ENCODE measurements around the gene RASD1.

Gene RASD1

GRCh38 chr17:17509601-17510425 lies 13.6 kb upstream of the RASD1 start:
- no peak for DNase-seq

GRCh38 chr17:17508646-17509591 lies 12.7 kb upstream of the RASD1 start:
- DNase-seq = no peak

GRCh38 chr17:17508019-17508535 lies 11.9 kb upstream of the RASD1 start:
- no peak for DNase-seq

- DNase-seq = no peak
Observed at GRCh38 chr17:17507465-17508011, 11.3 kb upstream of the RASD1 start.

DNA sequence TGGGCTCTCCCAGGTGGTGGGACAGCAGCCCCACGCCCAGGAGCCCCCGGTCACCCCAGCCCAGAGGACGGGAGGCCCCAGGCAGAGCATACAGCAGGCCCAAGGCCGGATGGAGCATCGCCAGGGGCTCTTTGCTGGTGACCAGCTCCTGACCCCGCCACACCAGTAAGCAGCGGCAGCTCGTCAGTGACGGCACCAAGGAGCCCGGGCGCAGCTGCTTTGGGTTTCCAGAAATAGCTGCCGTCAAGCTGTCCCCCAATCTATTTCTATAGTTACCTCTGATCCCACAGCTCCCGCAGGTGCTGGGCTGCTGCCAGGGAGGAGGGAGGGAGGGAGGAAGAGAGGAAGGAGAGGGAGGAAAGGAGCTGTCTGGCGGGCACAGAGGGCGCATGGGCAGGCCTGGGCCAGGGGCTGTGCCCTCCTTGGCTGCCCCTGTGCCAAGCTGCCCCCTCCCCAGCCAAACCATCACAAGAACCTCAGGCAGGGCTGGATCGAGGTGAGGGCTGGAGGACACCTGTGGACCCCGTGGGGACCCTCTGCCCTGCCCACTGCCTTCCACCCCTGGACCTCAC lies 10.8 kb upstream of the RASD1 start:
- no peak for DNase-seq

DNA sequence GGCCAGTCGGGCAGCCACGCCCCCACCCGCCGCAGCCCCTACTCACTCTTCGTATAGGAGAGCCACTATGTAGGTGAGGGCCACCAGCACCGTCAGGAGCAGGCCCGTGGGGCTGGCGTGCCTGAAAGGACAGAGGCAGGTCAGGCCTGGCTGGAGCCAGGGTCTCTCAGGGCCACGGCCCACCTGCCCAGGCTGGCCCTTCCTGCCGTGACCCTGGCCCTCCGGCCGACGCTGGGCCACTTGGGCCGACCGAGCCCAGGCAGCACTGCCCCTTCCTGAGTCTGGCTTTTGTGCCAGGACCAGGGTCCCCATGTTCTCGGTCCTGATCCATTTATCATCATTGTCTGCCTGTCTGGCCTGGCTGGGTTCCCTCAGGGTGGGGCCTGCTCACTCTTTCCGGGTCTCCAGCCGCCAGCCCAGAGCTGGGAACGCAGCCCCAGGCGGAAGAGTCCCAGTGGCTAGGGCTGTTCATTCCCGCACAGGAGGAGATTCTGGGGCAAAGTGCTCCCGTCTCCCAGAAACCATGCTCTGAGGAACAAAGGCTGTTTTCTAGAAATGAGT lies 10.1 kb upstream of the RASD1 start:
- DNase-seq = no peak

DNA sequence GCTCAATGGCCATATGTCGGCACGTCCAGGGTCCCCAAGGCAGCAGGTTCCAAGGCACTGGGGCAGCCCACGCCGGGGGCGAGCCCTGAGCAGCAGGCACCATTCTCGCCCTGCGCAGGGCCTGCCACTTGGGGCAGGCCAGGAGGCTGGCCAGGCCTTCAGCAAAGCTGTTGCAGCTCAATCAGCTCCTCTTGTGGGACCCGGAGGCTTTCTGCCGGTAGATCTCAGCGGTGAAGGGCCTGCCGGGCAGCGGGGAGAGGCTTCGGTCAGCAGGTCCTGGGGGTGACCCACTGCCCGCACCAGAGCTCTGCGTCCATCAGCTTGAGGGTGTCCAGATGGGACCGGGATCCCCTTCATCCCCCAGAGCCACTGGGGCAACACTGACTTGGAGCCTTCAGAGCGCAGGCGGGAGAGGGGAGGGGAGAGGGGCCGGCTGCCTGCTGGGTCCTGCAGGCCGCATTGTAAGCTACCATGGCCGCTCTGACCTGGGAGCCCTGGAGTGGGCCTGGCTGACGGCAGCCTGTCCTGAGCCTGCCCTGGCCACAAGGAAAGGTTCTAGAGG lies 9.5 kb upstream of the RASD1 start:
- no peak for DNase-seq

DNA sequence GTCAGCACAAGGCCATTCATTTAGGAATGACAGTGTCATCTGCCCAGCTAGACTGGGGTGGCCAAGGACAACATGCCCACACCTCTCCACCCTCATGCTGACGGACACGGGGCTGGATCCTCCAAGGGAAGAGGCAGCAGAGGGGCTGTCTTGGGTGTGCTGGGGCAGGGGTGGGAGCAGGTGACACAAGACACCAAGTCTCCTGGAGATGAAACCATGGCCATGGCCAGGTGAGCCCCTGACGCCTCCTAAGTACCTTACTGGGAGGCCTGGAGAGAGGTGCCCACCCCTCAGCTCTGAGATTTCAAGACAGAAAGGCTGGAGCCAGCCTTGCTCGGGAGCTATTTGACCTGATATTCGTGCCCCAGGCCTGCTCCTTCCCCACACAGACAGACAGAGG lies 9.0 kb upstream of the RASD1 start:
- no peak for DNase-seq

GRCh38 chr17:17504341-17505140 lies 8.3 kb upstream of the RASD1 start:
- DNase-seq = no peak

DNA sequence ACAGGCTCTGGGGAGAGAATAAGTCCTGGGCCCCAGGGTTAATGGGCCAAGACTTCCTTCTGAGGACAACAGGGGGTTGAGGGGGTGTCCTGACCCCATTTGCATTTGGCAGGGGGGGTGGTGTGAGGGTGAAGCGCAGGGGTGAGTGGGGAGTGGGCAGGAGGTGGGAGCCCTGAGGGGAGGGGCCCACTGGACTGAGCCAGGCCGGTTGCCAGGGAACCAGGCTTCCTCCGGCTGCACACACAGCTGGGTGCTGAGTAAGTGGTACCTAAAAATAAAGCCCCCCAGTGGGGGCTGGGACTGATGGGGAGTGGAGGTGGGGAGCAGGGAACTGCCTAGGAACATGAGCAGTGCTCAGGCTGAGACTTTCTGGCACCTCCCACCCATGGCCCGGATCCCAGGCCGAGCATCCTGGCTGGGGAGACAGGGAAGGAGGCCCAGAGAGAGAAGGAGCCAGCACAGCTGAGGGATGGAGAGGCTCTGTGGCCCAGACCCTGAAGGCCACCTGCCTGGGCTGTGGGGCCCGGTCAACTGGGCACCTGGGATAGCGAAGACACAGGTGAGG lies 7.5 kb upstream of the RASD1 start:
- no peak for DNase-seq

DNA sequence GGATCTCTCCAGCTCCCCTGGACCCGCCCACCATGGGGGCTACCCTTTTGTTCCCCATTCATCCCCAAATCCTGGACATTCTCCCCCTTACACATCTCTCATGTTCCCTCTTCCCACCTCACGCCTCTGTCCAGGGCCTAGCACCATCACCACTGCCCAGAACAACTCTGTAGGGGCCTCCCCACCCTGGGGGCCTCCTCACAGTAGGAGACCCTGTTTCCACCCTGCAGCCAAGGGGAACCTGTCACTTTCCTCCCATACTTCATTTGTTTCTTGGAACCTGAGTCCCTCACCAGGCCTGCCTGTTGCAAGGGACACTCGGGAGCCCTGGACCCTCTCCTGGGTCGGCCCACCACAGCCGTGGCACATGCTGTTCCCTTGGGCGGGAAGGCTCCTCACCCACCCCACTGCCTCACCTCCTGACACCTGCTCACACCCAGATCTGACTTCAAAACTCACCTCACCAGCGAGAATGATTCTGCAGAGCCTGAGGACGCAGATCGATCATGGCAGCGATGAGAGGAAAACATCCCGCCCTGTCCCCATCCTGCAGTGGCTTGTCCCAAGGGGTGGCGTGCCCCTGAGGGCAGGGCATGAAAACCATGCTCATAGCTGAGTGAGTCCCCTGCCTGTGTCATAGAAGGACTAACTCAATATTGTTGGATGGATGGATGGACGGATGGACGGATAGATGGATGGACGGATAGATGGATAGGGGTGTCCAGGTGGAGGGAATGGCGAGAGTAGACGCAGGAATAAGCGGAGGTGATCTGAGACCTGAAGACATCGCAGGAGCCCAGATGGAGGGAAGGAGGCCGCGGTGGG lies 6.8 kb upstream of the RASD1 start:
- DNase-seq = no peak

GRCh38 chr17:17500999-17501605 lies 4.9 kb upstream of the RASD1 start:
- DNase-seq = peak; percentile 36 to 48

DNA sequence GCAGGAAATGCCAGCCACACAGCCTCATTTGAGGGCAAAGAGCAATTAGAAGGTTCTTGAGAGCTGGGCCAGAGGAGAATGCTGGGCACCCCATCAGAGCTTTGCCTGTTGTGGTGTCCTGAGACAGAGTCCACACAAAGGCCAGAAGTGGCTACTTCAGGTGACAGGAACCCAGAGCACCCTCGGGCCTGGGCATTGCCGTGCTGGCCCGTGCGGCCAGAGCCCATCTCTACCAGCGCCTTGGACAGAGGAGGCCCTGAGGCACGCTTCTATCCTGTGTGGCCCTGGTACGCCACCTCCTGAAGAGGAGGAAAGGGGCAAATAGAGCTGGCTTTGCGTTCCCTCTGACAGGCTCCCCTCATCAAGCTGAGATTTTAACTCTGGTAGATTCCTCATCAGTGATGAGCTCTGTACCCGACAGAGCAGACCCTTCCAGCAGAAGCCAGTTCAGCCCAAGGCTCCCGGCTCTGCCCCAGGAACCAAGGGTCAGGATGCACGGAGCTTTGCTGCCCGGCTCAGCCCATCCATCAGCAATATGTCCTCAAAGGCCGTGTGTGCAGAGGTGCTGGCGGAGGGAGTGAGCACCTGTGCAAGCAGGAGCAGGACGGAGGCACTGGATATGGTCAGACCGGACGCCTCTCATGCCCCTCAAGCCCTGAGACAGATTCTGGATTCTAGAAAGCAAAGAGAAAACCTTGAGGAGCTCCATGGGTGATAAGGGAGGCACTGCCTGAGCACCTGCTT lies 3.4 kb upstream of the RASD1 start:
- DNase-seq = no peak

DNA sequence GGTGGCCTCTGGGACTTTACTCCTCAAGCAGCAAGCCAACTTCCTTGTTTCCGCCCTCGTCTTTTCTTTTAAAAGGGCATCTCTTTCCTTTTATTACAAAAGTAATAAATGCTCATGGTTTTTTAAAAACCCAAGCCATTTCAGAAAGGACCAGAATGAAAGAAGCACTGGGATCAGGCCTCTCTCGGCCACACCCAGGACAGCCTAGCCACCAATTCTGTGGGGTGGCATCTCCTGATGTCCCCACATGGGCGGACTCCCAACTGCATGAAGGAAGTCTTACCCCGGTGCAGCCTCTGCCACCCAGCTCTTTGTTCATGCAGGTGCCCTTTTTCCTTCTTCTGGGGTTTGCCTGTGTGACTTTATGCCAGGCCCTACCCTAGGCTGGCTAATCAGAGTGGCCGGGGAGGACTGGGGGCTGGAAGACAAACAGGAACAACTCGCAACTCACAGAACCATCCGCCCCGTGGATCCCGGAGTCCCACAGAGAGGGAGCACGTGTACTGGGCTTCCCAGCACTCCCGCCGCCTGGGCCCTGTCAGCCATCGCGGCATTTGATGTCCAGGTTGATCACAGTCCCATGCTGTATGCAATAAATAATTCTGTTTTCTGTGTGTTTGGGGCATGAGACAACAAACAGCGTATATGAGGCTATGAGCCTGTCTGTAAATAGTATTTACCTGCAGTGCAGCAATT lies 2.6 kb upstream of the RASD1 start:
- no peak for DNase-seq

DNA sequence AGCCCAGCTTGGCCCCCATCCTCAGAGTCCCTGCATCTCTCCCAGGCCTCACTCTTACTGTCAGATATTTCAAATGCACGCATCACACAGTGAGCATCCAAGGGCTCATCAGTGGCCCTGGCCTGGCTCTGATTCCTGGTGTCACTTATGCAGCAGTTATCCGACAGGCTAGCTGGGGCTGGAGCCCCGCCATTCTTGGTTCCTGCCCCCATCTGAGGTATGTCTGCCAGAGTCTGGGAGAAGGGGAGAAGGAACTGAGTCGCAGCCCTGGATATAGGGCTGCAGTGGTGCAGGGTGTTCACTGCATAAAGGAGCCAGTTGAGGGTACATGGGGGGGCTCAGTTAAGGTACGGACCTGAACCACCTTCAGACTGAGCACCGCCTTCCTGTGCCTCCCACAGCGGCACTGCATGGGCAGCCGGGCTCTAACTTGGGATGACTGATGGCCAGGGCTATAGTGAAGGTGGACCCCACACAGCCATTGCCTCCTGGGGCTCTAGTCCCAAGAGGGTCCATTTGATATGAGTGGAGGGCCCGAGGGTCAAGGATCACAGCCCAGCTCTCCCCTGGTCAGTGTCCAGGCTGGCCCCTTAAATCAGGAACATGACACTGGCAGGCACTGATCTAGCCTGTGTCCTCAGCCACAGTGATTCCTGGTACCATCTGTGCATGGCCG lies 1.8 kb upstream of the RASD1 start:
- DNase-seq = no peak

DNA sequence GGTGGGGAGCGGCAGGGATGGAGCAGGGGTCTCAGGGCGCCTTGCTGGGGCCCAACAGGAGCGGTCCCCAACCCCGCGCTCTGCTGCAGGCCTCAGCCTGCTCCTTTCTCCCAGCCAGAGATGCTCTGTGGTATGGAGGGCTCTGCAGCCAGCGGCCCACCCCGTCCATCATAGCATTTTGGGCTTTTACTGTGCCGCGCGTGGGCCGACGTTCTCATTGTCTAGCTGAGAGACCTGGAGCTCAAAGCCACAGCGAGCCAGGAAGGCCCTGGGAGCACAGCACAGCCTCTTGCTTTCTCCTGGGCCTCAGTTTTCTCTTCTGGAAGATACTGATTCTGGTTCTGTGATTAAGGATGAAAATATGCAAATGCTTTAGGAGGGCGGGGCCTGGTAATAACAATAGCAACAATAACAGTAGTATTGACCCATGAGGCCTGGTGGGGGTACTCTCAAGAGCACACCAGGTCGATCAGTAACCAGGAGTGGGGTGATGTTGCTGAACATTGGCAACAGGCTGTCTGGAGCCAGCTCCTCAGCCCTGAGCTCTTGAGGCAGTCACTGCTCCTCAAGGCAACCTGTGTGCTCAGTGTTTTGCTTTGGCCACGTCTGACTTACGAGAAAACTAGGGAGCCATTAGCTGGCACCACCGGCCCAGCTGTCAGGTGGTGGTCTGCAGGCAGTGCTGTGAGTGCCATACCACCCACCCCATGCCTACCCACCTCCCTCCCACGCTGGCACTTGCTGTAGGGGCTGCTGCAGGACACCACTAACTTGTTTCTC lies 1.1 kb upstream of the RASD1 start:
- no peak for DNase-seq
